ENCODE data around the gene MAPKAPK3. TPM values are rescaled to one million over a fixed set of nuclear protein-coding genes. Genes with fewer than 3 reads are reported as not detected.

MAPKAPK3 gene
- polyA plus RNA-seq, 1 donor from 2014 or later = 4.3 TPM

DNA sequence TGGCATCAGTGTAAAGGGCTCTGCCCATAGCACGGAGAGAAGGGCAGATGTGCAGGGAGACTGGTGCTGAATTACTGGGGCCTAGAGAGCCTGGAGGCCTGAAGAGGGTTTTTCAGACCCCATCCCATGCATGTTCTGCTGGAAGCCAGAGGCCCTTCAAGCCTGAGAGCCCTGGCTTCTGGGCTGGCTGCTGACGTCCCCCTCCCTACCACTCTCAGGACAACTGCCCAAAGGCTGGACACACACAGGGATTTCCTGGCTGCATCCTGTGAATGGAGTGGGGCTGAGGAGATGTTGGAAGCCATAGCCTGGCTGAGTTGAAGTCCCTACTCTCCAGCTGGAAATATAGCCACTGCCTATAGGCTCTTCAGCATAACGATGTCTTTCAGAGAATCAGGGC lies 40.9 kb downstream of the MAPKAPK3 start:
- H3K4me3 ChIP-seq (ENCODE audit: low read length) = no peak overlapping the region
- H3K9me2 ChIP-seq (ENCODE audit: insufficient read depth, low read length) = no peaks in the 10 kb centered on the region
- no peaks in the 10 kb centered on the region for H3K9me3 ChIP-seq (ENCODE audit: low read length)
- H3K27ac ChIP-seq (ENCODE audit: low read length) = no peak overlapping the region
- no peak for TF ChIP-seq SMC3 (conservative IDR thresholded peaks at IDR 0.05; ENCODE audit: poor library complexity)
- H3K79me2 ChIP-seq (replicated peaks; ENCODE audit: insufficient read depth, low read length) = no peaks in the 10 kb centered on the region
- no peak overlapping the region for H2AFZ ChIP-seq (ENCODE audit: low read depth, low read length)
- H3F3A ChIP-seq (ENCODE audit: insufficient read depth, low read length, poor library complexity, severe bottlenecking) = no peaks in the 10 kb centered on the region
- no peak overlapping the region for H3K9ac ChIP-seq (ENCODE audit: low read length)
- no peaks in the 10 kb centered on the region for H3K27me3 ChIP-seq (ENCODE audit: insufficient read depth, low read depth, low read length)
- H3K36me3 ChIP-seq (ENCODE audit: insufficient read depth, low read length) = no peaks in the 10 kb centered on the region
- no peak overlapping the region for H3K4me2 ChIP-seq (ENCODE audit: low read length)
- H4K20me1 ChIP-seq (ENCODE audit: insufficient read depth) = no peaks in the 10 kb centered on the region

DNA sequence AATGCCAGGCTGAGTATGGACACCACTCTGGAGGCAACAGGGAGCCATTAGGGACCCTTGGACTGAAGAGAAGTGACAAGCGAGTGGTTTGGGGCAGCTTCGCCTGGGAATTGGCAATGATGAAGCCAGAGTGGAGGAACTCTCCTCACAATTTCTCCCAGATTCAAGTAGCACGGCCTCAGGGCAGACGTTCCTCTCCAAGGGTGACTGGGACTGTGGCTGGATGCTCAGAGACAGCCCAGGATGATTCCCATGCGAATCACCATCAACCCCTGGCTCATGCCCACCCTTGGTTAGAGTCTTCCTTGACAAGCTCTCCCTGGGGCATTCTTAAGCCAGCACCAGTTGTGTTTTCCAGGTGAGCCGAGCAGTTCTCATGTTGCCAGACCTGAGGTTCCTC lies 41.5 kb downstream of the MAPKAPK3 start:
- TF ChIP-seq TAF1 (IDR thresholded peaks at IDR 0.05; ENCODE audit: low read depth) (no peak), EZH2 (IDR thresholded peaks at IDR 0.05; ENCODE audit: borderline replicate concordance, insufficient read depth, low read length, poor library complexity, severe bottlenecking) (no peak), CTCF (IDR thresholded peaks at IDR 0.05; ENCODE audit: poor library complexity, severe bottlenecking) (no peak), RAD21 (conservative IDR thresholded peaks at IDR 0.05) (no peak), REST (IDR thresholded peaks at IDR 0.05; ENCODE audit: borderline replicate concordance) (no peak), POLR2AphosphoS5 (IDR thresholded peaks at IDR 0.05) (no peak), MXI1 (conservative IDR thresholded peaks at IDR 0.05; ENCODE audit: poor library complexity, severe bottlenecking) (no peak), SMC3 (conservative IDR thresholded peaks at IDR 0.05; ENCODE audit: poor library complexity) (no peak), EP300 (conservative IDR thresholded peaks at IDR 0.05; ENCODE audit: poor library complexity, severe bottlenecking) (no peak)
- Histone ChIP-seq H4K20me1 (ENCODE audit: insufficient read depth) (no peaks in the 10 kb centered on the region), H3K79me2 (replicated peaks; ENCODE audit: insufficient read depth, low read length) (no peaks in the 10 kb centered on the region), H3K9me3 (ENCODE audit: low read length) (no peaks in the 10 kb centered on the region), H3K9me2 (ENCODE audit: insufficient read depth, low read length) (no peaks in the 10 kb centered on the region), H2AFZ (ENCODE audit: low read depth, low read length) (no peak overlapping the region), H3K4me2 (ENCODE audit: low read length) (no peak overlapping the region), H3K9ac (ENCODE audit: low read length) (no peak overlapping the region), H3F3A (ENCODE audit: insufficient read depth, low read length, poor library complexity, severe bottlenecking) (no peaks in the 10 kb centered on the region), H3K27ac (ENCODE audit: low read length) (no peak overlapping the region), H3K36me3 (ENCODE audit: insufficient read depth, low read length) (no peaks in the 10 kb centered on the region), H3K4me3 (ENCODE audit: low read length) (no peak overlapping the region), H3K27me3 (ENCODE audit: insufficient read depth, low read depth, low read length) (no peaks in the 10 kb centered on the region)

- Histone ChIP-seq H3K9me2 (ENCODE audit: insufficient read depth, low read length) (no peaks in the 10 kb centered on the region), H3K36me3 (ENCODE audit: insufficient read depth, low read length) (no peaks in the 10 kb centered on the region), H3K79me2 (replicated peaks; ENCODE audit: insufficient read depth, low read length) (no peaks in the 10 kb centered on the region), H4K20me1 (ENCODE audit: insufficient read depth) (no peaks in the 10 kb centered on the region), H2AFZ (ENCODE audit: low read depth, low read length) (no peak overlapping the region), H3K4me3 (ENCODE audit: low read length) (no peak overlapping the region), H3K4me2 (ENCODE audit: low read length) (no peak overlapping the region), H3F3A (ENCODE audit: insufficient read depth, low read length, poor library complexity, severe bottlenecking) (no peaks in the 10 kb centered on the region), H3K27me3 (ENCODE audit: insufficient read depth, low read depth, low read length) (no peaks in the 10 kb centered on the region), H3K9ac (ENCODE audit: low read length) (no peak overlapping the region), H3K27ac (ENCODE audit: low read length) (no peak overlapping the region), H3K9me3 (ENCODE audit: low read length) (no peaks in the 10 kb centered on the region)
- TF ChIP-seq RAD21 (conservative IDR thresholded peaks at IDR 0.05) (no peak), POLR2AphosphoS5 (IDR thresholded peaks at IDR 0.05) (no peak), EZH2 (IDR thresholded peaks at IDR 0.05; ENCODE audit: borderline replicate concordance, insufficient read depth, low read length, poor library complexity, severe bottlenecking) (no peak), REST (IDR thresholded peaks at IDR 0.05; ENCODE audit: borderline replicate concordance) (no peak), EP300 (conservative IDR thresholded peaks at IDR 0.05; ENCODE audit: poor library complexity, severe bottlenecking) (no peak), CTCF (IDR thresholded peaks at IDR 0.05; ENCODE audit: poor library complexity, severe bottlenecking) (no peak), MXI1 (conservative IDR thresholded peaks at IDR 0.05; ENCODE audit: poor library complexity, severe bottlenecking) (no peak)
Measured at GRCh38 chr3:50658831-50659230, 41.9 kb downstream of the MAPKAPK3 start.
